Endodermal cell (in vitro differentiated cells): ENCODE results near the gene LCP2. TPM values are rescaled to one million over a fixed set of nuclear protein-coding genes. Genes with fewer than 3 reads are reported as not detected.
A peak's percentile ranks its signal among the peaks of the same experiment; 100 is the strongest.

Source experiments
- DNase-seq: peaks from one replicate; pipeline ENCODE4 v3.0.0-alpha.2; 2017
- H3K27ac ChIP-seq: 2 replicates; pipeline ENCODE4 v1.5.1; 2013; ENCODE audit warnings: mild to moderate bottlenecking, low read depth, low read length, moderate library complexity
- H3K27me3 ChIP-seq: 2 replicates; pipeline ENCODE4 v1.6.1; 2013; ENCODE audit warnings: mild to moderate bottlenecking, low read length, moderate library complexity; ENCODE audit not compliant: insufficient read depth, control insufficient read depth, poor library complexity, severe bottlenecking
- H3K36me3 ChIP-seq: 2 replicates; pipeline ENCODE4 v1.7.0; 2013; ENCODE audit warnings: mild to moderate bottlenecking, low read length, moderate library complexity; ENCODE audit not compliant: control insufficient read depth, insufficient read depth
- H3K4me1 ChIP-seq: one replicate; pipeline ENCODE4 v1.7.0; 2013; ENCODE audit warnings: low read length; ENCODE audit not compliant: control insufficient read depth, insufficient read depth
- H3K4me3 ChIP-seq: 2 replicates; pipeline ENCODE4 v1.5.1; 2013; ENCODE audit warnings: mild to moderate bottlenecking, low read length, moderate library complexity
- H3K9ac ChIP-seq: 2 replicates; pipeline ENCODE4 v1.6.1; 2013; ENCODE audit warnings: mild to moderate bottlenecking, low read length, moderate library complexity; ENCODE audit not compliant: poor library complexity, severe bottlenecking; ENCODE audit errors: extremely low read depth
- H3K9me3 ChIP-seq: 2 replicates; pipeline ENCODE4 v1.6.1; 2013; ENCODE audit warnings: mild to moderate bottlenecking, low read length, moderate library complexity; ENCODE audit not compliant: control insufficient read depth
- H3K27ac Mint-ChIP-seq: 2 replicates; pipeline ENCODE4 v1.8.0; 2020; ENCODE audit warnings: mixed read lengths
- H3K27me3 Mint-ChIP-seq: 2 replicates; pipeline ENCODE4 v1.8.0; 2021; ENCODE audit warnings: mild to moderate bottlenecking, mixed read lengths; ENCODE audit not compliant: insufficient read depth
- H3K36me3 Mint-ChIP-seq: 2 replicates; pipeline ENCODE4 v1.8.0; 2020; ENCODE audit warnings: low read depth, mixed read lengths
- H3K4me1 Mint-ChIP-seq: 2 replicates; pipeline ENCODE4 v1.8.0; 2020; ENCODE audit warnings: mixed read lengths
- H3K4me3 Mint-ChIP-seq: 2 replicates; pipeline ENCODE4 v1.8.0; 2020; ENCODE audit warnings: mild to moderate bottlenecking, moderate library complexity, mixed read lengths
- H3K9me3 Mint-ChIP-seq: 2 replicates; pipeline ENCODE4 v1.8.0; 2020; ENCODE audit warnings: mild to moderate bottlenecking, mixed read lengths
- WGBS, 2 experiments: methylation state at CpG; one replicate each; pipeline versions ENCODE4 v1.1.5 to v1.1.7; 2013; ENCODE audit warnings: missing lambda C conversion rate in 2 of 2, mixed read lengths in 1 of 2; ENCODE audit not compliant: insufficient coverage in 1 of 2, insufficient read length in 1 of 2; 5-methylcytosine and 5-hydroxymethylcytosine counted together
- total RNA-seq, 2 donors: library from RNA; stranded (reverse); fragmentation: NEBNext Ultra II Directional in 1 of 2; extraction: Animal tissue kit (Norgen Biotek cat#: 25700) in 1 of 2; gene quantifications; 2 replicates in 1 of 2; 3 replicates in 1 of 2; pipeline ENCODE4 v1.2.1, GENCODE V29; 2021
- TF ChIP-seq, protein P1 (sequence below): fragments of 200-600 bp; sonication (generic); conservative IDR thresholded peaks from 2 replicates; pipeline ENCODE4 v1.5.0; 2021; ENCODE audit warnings: antibody characterized with exemption, mild to moderate bottlenecking

Gene LCP2
- total RNA-seq, 2 donors from 2014 or later, result 0.11 TPM; not detected in 1

DNA sequence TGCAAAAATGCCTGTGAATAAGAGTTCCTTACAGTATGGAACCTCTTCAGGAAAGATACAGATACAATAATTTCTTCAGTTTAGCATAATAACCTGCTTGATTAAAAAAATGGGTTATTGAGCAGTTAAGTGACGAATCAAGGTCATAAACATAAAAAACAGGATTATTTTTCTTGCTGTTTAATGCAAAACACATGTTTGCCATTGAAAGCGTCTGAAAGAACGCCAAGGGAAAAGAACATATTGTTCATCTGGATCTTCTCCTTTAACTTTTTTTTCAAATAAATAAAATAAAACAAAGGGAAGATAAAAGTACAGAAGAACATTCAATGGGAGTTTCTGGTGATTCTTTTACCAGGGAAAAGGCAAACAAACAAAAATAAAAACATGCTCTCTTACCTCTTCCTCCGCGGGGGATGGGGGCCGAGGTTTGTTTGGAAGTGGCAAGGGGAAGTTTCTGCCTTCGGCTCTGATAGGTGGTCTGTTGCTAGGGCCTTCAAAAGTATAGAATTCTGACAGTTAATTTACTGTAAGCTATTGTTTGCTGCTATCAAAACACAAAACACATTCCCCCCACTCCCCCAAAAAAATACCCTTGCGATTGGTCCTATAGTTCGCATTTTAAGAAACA is 44.7 kb downstream of the LCP2 start:
- Histone ChIP-seq H3K27ac (no peak overlapping the region), H3K36me3 (no peaks in the 10 kb centered on the region), H3K9me3 (no peaks in the 10 kb centered on the region), H3K27me3 (no peaks in the 10 kb centered on the region), H3K4me1 (no peaks in the 10 kb centered on the region), H3K9ac (no peak overlapping the region), H3K4me3 (no peak overlapping the region)
- Mint-ChIP-seq H3K9me3 (no peaks in the 10 kb centered on the region), H3K4me1 (peaks cover 41% of the 10 kb centered on the region), H3K27ac (no peak overlapping the region), H3K36me3 (no peaks in the 10 kb centered on the region), H3K27me3 (no peaks in the 10 kb centered on the region), H3K4me3 (no peak overlapping the region)
- TF ChIP-seq, protein P1, sequence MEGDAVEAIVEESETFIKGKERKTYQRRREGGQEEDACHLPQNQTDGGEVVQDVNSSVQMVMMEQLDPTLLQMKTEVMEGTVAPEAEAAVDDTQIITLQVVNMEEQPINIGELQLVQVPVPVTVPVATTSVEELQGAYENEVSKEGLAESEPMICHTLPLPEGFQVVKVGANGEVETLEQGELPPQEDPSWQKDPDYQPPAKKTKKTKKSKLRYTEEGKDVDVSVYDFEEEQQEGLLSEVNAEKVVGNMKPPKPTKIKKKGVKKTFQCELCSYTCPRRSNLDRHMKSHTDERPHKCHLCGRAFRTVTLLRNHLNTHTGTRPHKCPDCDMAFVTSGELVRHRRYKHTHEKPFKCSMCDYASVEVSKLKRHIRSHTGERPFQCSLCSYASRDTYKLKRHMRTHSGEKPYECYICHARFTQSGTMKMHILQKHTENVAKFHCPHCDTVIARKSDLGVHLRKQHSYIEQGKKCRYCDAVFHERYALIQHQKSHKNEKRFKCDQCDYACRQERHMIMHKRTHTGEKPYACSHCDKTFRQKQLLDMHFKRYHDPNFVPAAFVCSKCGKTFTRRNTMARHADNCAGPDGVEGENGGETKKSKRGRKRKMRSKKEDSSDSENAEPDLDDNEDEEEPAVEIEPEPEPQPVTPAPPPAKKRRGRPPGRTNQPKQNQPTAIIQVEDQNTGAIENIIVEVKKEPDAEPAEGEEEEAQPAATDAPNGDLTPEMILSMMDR, result no peak
- WGBS, 2 experiments, result 64 to 65% methylated on average over 2 to 9 of the region's 9 CpGs
- DNase-seq, result peak; percentile 64

DNA sequence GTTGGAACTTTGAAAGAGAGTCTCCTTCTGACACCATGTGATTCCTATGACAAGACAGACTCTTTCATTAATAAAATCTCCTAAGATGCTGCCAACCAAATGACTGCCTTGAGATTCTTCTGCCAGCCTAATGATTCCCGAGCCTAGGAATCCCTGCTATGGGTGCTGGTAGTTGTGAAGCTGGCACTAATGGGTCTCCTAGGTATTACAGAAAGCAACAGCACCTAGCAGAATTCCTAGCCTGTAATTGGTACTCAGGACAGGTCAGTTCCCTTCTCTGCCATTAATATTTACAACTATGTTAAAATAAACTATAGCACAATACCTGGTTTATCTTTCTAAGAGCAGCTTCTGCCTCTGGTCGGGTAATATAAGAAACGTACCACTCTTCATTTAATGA is 45.5 kb downstream of the LCP2 start:
- 44 to 75% methylated on average over 1 to 2 of the region's 3 CpGs for WGBS, 2 experiments
- peak overlapping the region; percentile 52 for H3K27ac Mint-ChIP-seq
- H3K9me3 ChIP-seq, result no peaks in the 10 kb centered on the region
- no peak overlapping the region for H3K27ac ChIP-seq
- no peaks in the 10 kb centered on the region for H3K36me3 ChIP-seq
- H3K4me3 ChIP-seq, result no peak overlapping the region
- no peaks in the 10 kb centered on the region for H3K4me1 ChIP-seq
- H3K9me3 Mint-ChIP-seq, result no peaks in the 10 kb centered on the region
- H3K36me3 Mint-ChIP-seq, result no peaks in the 10 kb centered on the region
- no peak overlapping the region for H3K4me3 Mint-ChIP-seq
- no peaks in the 10 kb centered on the region for H3K27me3 Mint-ChIP-seq
- H3K27me3 ChIP-seq, result no peaks in the 10 kb centered on the region
- TF ChIP-seq, protein P1, result no peak
- no peak overlapping the region for H3K9ac ChIP-seq
- no peak for DNase-seq
- peaks cover 39% of the 10 kb centered on the region for H3K4me1 Mint-ChIP-seq

DNA sequence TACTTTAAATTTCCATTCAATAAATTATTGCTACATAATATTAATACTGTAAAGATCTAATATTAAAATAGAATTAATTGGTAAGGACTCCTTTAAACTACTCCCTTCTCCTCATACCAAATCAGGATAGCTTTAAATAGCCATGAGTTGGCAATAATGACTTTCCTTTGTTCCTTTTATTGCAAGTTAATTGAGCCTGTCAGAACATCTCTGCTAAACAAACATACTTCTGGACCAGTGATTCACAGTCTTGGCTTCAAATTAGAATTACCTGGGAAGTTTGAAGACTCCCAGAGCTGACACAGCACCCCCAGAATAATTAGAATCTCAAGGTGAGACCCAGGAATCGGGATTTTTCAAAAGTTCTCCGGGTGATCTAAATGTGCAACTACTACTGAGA is 46.1 kb downstream of the LCP2 start:
- no peak for DNase-seq
- H3K4me1 ChIP-seq, result no peaks in the 10 kb centered on the region
- Mint-ChIP-seq H3K9me3 (peaks cover 2% of the 10 kb centered on the region), H3K4me3 (no peak overlapping the region), H3K27me3 (no peaks in the 10 kb centered on the region), H3K27ac (peak overlapping the region; percentile 52), H3K4me1 (peaks cover 37% of the 10 kb centered on the region), H3K36me3 (no peaks in the 10 kb centered on the region)
- no peaks in the 10 kb centered on the region for H3K36me3 ChIP-seq
- TF ChIP-seq, protein P1, result no peak
- no peak overlapping the region for H3K9ac ChIP-seq
- 82% methylated on average over 2 of the region's 2 CpGs for WGBS, 2 experiments
- no peak overlapping the region for H3K4me3 ChIP-seq
- no peaks in the 10 kb centered on the region for H3K9me3 ChIP-seq
- no peaks in the 10 kb centered on the region for H3K27me3 ChIP-seq
- no peak overlapping the region for H3K27ac ChIP-seq
